GM19351 (cell line): ENCODE measurements around the gene SMARCC1.

Source experiments
- ATAC-seq: cut with Tn5 transposase; IDR thresholded peaks from one replicate; pipeline ENCODE4 v1.9.1; 2021; ENCODE audit warnings: mild to moderate bottlenecking, moderate library complexity; ENCODE audit not compliant: unreplicated experiment

SMARCC1 gene

DNA sequence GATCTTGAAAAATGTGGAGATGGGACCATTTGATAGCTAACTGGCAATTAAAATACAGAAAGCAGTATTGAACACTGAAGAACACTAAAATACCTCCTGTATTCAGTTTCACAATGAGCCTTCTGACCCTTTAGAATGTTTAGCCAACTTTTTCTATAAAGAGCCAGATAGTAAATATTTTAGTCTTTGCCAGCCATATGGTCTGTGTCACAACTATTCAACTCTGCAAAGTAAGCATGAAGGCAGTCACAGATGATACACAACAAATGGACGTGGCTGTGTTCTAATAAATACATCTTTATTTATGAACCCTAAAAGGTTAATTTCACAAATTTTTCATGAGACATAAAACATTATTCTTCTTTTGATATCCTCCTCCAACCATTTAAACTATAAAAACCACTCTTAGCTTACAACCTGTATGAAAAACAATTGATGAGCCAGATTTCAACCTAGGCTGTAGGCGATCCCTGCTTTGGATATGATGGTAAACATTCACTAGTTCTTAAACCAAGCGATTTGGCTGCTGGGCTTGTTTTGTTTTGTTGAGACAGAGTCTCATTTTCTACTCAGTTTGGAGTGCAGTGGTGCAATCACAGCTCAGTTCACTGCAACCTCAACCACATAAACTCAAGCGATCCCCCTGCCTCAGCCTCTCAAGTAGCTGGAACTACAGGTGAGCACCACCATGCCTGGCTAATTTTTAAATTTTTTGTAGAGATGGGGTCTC, 189.5 kb downstream of the SMARCC1 start:
- no peak for ATAC-seq

DNA sequence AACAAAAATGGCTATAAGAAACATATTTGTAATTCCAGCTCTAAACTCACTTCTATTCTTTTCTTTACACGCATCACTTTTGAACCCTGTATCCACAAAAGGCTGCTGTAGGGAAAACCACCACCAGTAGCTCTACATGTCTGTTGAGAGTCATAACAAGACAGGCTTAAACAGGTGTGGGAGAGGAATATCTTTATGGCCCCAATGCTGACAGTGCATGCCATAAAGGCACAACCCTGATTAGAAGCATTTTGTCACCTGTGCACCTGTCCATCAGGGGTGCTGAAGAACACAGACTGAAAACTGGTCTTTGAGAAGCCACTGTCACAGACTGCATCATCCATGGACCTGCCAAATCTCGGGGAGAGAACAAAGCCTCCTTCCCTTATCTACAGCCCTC, 191.5 kb downstream of the SMARCC1 start:
- no peak for ATAC-seq

- no peak for ATAC-seq
Observed at GRCh38 chr3:47588587-47588986, 193.1 kb downstream of the SMARCC1 start.

- ATAC-seq, result no peak
Observed at GRCh38 chr3:47588053-47588452, 193.6 kb downstream of the SMARCC1 start.

- no peak for ATAC-seq
Observed at GRCh38 chr3:47586746-47587145, 194.9 kb downstream of the SMARCC1 start.

GRCh38 chr3:47583320-47584075, 198.2 kb downstream of the SMARCC1 start:
- no peak for ATAC-seq

GRCh38 chr3:47581835-47582234, 199.9 kb downstream of the SMARCC1 start:
- ATAC-seq, result no peak

GRCh38 chr3:47581422-47581821, 200.3 kb downstream of the SMARCC1 start:
- no peak for ATAC-seq

GRCh38 chr3:47580481-47580880, 201.2 kb downstream of the SMARCC1 start:
- ATAC-seq, result no peak

GRCh38 chr3:47579875-47580274, 201.8 kb downstream of the SMARCC1 start:
- ATAC-seq, result no peak

DNA sequence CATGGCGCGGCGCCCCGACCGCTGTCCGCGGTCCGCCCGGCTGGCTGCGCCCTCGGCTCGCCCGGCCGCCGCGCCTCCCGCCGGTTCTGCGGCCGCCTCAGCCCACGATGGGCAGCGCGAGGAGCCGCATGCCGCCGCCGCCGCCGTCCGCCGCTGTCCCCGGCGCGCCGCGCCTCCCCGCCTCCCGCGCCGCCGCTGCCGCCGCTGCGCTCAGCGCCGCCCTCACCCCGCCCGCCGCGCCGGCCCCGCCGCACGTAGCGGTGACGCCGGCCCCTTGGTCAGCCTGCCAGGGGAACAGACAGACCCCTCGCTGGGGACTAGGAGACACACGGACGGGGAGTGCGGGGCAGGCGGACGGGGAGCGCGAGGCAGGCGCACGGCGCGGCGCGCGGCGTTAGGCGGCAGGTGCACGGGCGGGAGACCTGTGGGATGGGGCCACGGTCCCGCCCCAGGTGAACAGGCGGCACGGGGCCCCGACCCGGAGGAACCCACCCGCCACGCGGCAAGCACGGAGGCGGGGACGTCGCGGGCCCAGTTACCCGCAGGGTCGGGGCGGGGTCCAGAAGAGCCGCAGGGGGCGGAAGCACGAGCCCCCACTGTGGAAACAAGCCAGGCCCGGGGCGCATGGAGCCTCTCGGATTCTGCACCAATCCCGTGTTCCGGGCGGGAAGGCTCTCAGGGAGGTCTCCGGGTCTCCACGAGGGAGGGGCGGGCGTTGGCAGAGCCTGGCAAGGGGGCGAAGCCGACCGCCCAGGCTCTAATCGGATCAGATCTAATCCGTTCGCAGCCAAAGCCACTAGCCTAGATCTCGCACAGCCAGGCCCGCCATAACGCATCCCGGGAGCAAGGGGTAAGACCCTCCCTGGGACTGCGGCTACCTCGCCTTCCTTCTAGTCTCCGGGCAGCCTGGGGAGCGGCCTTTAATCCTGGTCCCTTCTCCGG, 202.7 kb downstream of the SMARCC1 start, which contains the start of gene CSPG5:
TSS of gene CSPG5 (minus strand) at position 175 of the 942 bp plus-strand sequence. CDS start at position 3, 172 bp downstream.
- ATAC-seq, result peak; percentile 35

- peak; percentile 45 for ATAC-seq
Observed at GRCh38 chr3:47578119-47578632, 203.5 kb downstream of the SMARCC1 start.

GRCh38 chr3:47577583-47578118, 204.0 kb downstream of the SMARCC1 start:
- no peak for ATAC-seq

- no peak for ATAC-seq
Observed at GRCh38 chr3:47573190-47574172, 208.2 kb downstream of the SMARCC1 start.

DNA sequence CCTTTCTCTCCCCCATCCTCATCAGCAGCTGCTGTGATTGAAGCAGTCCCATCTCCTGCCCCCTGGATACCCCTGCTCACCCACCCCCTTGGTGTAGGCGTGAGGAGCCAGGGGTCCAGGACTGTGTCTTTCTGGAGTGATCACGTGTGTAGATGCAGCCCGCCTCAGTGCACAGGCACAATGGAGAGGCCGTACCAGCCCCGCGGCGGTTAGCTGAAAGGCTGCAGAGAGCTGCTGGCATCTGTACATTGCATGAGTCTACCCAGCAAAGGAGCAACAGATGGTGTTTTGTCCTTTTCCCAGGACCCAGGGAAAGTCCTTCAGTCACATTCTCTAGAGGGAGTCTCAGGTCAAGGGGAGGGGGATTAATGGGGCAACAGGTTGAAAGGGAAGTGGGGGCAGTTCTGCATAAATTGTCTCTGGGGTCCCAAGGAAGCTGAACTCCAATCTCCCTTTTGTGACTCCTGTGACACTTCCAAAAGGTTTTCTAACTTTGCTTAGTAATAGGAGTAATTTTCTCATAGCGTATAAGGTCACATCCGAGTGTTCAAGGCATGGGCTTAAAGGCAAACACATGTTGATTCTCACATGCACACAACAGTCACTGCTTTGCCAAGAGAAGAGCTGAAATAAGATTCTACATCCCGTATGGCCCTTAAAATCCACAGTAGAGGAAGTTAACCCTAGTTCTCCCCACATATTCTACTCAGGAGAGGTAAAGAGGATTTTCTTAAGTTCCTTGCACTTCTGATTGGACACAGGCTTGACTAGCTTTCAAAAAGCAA, 210.1 kb downstream of the SMARCC1 start:
- no peak for ATAC-seq

GRCh38 chr3:47568901-47569300, 212.8 kb downstream of the SMARCC1 start:
- ATAC-seq, result no peak

DNA sequence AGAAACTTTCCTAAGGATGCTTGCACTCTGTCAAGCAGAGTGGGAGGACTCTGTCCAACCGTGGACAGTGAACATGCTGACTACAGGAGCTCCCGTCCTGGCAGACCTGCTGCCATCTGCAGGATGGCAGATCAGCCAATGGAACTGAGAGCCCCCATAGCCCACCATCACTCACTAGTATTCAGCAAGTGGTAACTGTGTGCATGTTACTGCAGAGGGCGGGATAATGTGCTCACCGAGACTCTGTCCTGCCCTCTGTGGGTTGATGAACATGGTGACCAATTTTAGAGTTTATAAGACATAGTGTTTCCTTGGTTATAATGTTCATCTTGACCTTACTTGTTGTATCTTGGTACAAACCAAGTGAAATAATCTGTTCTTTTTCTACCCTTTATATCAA, 214.5 kb downstream of the SMARCC1 start:
- no peak for ATAC-seq

- ATAC-seq, result no peak
Observed at GRCh38 chr3:47566667-47567066, 215.0 kb downstream of the SMARCC1 start.
